OCI-LY3 (cell line): ENCODE results near the gene COL4A2.

ENCODE experiments used
- CTCF ChIP-seq: fragments of 200-600, 300-600 bp; sonication (generic); IDR thresholded peaks from 2 replicates; pipeline ENCODE4 v1.5.1; 2014; ENCODE audit warnings: antibody characterized with exemption, low read length, low read depth
- EZH2phosphoT487 ChIP-seq: fragments of 200-600 bp; shearing (Covaris generic); IDR thresholded peaks from 2 replicates; pipeline ENCODE4 v1.6.1; 2018; ENCODE audit warnings: antibody characterized with exemption, mixed run types, low read depth

DNA sequence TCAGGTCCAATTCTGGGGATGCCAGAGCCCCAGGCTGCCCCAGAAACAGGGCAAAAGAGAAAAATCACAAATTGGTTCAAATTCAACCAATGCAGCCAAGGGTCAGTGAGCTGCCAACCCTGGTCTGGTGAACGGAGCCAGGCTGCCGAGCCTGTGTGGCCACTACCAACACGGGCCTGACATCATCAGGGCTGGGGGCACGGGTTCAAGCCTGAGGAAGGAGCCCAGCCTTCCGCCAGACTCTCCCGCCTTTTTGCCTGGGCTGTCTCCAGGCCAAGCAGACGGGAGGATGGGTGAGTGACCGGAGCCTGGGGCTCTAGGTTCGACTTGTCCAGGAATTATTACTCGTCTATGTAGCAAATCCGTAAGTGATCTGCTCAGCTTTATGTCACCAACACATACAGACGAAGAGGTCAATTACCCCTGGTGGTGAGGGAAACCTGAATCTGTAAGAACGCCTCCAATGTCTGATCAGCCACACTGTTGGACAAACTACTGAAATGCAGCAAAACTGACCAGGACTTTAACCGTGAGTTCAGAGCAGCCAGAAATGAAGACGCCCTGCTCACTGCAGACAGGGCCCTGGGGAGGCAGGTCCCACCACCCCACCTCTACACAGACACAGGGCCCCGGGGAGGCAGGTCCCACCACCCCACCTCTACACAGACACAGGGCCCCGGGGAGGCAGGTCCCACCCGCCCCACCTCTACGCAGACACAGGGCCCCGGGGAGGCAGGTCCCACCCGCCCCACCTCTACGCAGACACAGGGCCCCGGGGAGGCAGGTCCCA is 222.6 kb downstream of the COL4A2 start:
- TF ChIP-seq CTCF (no peak), EZH2phosphoT487 (no peak)
